Peyer's patch (tissue), 4 donors: Measurements from ENCODE around the gene ANKS1A. TPM values are rescaled to one million over a fixed set of nuclear protein-coding genes. Genes with fewer than 3 reads are reported as not detected.

Experiments
- DNase-seq, 3 donors: peaks; one replicate each; pipeline ENCODE4 v3.0.0-alpha.2; 2017 to 2019
- H3K27ac ChIP-seq, 4 donors: fragments of 200-600 bp; sonication (generic); one replicate each; pipeline ENCODE4 v1.5.1; 2016 to 2019
- H3K27me3 ChIP-seq, 2 donors: fragments of 200-600 bp; sonication (generic); one replicate each; pipeline ENCODE4 v1.5.1; 2019
- H3K36me3 ChIP-seq, 3 donors: fragments of 200-600 bp; sonication (generic); one replicate each; pipeline ENCODE4 v1.5.1; 2016 to 2019
- H3K4me1 ChIP-seq, 4 donors: fragments of 200-600 bp; sonication (generic); one replicate each; pipeline ENCODE4 v1.5.1; 2016 to 2019
- H3K4me3 ChIP-seq, 4 donors: fragments of 200-600 bp; sonication (generic); 1 replicate in 3 of 4; 2 replicates in 1 of 4; pipeline ENCODE4 v1.5.1; 2016 to 2019; ENCODE audit warnings: mild to moderate bottlenecking in 1 of 4
- H3K9me3 ChIP-seq, 4 donors: fragments of 200-600 bp; sonication (generic); one replicate each; pipeline ENCODE4 v1.5.1; 2016 to 2019; ENCODE audit warnings: mild to moderate bottlenecking in 1 of 4
- CTCF ChIP-seq, 6 experiments: fragments of 450-650 bp in 4 of 6; fragments of 200-600 bp in 2 of 6; sonication (generic) in 1 of 6; IDR thresholded peaks; one replicate each; pipeline ENCODE4 v1.5.1; 2017 to 2019; ENCODE audit warnings: antibody characterized with exemption in 6 of 6, mild to moderate bottlenecking in 3 of 6, moderate library complexity in 1 of 6
- POLR2A ChIP-seq, 2 donors: fragments of 450-650 bp; IDR thresholded peaks; one replicate each; pipeline ENCODE4 v1.5.1; 2017; ENCODE audit warnings: antibody characterized with exemption in 2 of 2, mild to moderate bottlenecking in 2 of 2, moderate library complexity in 2 of 2
- total RNA-seq, 4 donors: library from RNA; depleted of rRNA; stranded (reverse); fragments of >200 nt; gene quantifications; one replicate each; pipeline ENCODE4 v1.1.0, GENCODE V29; 2016

The ANKS1A gene
- total RNA-seq, 4 donors from 2014 or later, result 24.3 to 42.1 (median 31.9) TPM

- Histone ChIP-seq H3K27ac (no peak overlapping the region), H3K9me3 (no peaks in the 10 kb centered on the region), H3K4me1 (no peaks in the 10 kb centered on the region), H3K36me3 (peaks cover 0 to 23% (median 0%) of the 10 kb centered on the region in 3 donors), H3K4me3 (no peak overlapping the region), H3K27me3 (no peaks in the 10 kb centered on the region)
- TF ChIP-seq CTCF (IDR thresholded peaks at IDR 0.05), result no peak
- no peak for TF ChIP-seq POLR2A (IDR thresholded peaks at IDR 0.05)
- DNase-seq, result no peak
These were observed 84.6 kb downstream of the ANKS1A start for GRCh38 chr6:34973547-34974248.

GRCh38 chr6:34974249-34974642 is 85.2 kb downstream of the ANKS1A start:
- DNase-seq, result no peak
- Histone ChIP-seq H3K36me3 (peaks cover 0 to 23% (median 0%) of the 10 kb centered on the region in 3 donors), H3K4me3 (no peak overlapping the region), H3K9me3 (no peaks in the 10 kb centered on the region), H3K27ac (no peak overlapping the region), H3K4me1 (no peaks in the 10 kb centered on the region), H3K27me3 (no peaks in the 10 kb centered on the region)
- TF ChIP-seq POLR2A (IDR thresholded peaks at IDR 0.05) (no peak), CTCF (IDR thresholded peaks at IDR 0.05) (no peak)

- no peaks in the 10 kb centered on the region for H3K9me3 ChIP-seq
- no peak overlapping the region for H3K27ac ChIP-seq
- no peaks in the 10 kb centered on the region for H3K27me3 ChIP-seq
- no peak for DNase-seq
- H3K4me1 ChIP-seq, result no peaks in the 10 kb centered on the region
- TF ChIP-seq POLR2A (IDR thresholded peaks at IDR 0.05) (no peak), CTCF (IDR thresholded peaks at IDR 0.05) (no peak)
- no peak overlapping the region for H3K4me3 ChIP-seq
- H3K36me3 ChIP-seq, result peaks cover 0 to 10% (median 0%) of the 10 kb centered on the region in 3 donors
These were observed 87.2 kb downstream of the ANKS1A start for GRCh38 chr6:34976239-34976638.

DNA sequence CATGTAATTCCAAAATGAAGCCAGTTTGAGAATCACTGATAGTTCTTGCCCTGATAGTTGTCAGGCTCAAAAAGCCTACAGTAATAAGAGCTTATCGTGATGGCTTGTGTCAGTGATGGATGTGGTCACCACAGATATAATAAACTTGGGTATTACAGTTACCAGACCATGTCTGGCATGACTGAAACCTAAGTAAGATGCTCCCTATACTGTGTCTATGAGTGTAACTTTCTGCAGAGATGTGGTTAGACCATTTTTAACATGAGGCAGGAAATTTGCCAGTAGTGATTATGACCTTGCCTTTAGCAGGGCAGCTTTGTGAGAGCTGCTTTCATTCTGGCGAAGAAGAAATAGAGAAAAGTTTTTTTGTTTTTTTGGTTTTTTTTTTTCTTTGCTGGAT is 90.2 kb downstream of the ANKS1A start:
- Histone ChIP-seq H3K4me3 (no peak overlapping the region), H3K27me3 (no peaks in the 10 kb centered on the region), H3K36me3 (peaks cover 0 to 32% (median 0%) of the 10 kb centered on the region in 3 donors), H3K27ac (no peak overlapping the region), H3K4me1 (no peaks in the 10 kb centered on the region), H3K9me3 (no peaks in the 10 kb centered on the region)
- DNase-seq, result no peak
- TF ChIP-seq POLR2A (IDR thresholded peaks at IDR 0.05), result no peak
- TF ChIP-seq CTCF (IDR thresholded peaks at IDR 0.05), result no peak

DNA sequence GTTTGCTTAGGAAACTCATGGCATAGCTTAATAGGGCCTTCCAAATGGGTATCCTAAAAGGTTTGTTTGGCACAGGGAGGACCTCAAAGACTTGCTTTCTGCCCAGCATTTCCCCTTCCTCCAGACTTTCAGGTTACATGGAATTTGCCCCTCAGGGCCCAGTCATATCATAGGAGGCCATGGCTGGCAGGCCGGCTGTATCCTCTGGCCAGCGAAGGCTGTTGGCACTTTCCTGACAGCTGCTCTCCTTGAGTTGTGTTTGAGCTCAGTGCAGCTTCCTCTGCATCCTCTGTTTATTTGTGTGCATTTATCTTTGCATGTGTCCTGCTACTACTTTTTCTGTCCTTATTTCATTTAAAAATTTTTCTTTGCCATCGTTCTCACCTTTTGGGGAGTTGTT is 90.9 kb downstream of the ANKS1A start:
- Histone ChIP-seq H3K36me3 (peaks cover 0 to 39% (median 0%) of the 10 kb centered on the region in 3 donors), H3K4me1 (no peaks in the 10 kb centered on the region), H3K27ac (no peak overlapping the region), H3K4me3 (no peak overlapping the region), H3K9me3 (no peaks in the 10 kb centered on the region), H3K27me3 (no peaks in the 10 kb centered on the region)
- DNase-seq, result no peak
- TF ChIP-seq POLR2A (IDR thresholded peaks at IDR 0.05) (no peak), CTCF (IDR thresholded peaks at IDR 0.05) (no peak)
